ENCODE measurements around the gene KPNA1. TPM values are rescaled to one million over a fixed set of nuclear protein-coding genes. Genes with fewer than 3 reads are reported as not detected.
A peak's percentile ranks its signal among the peaks of the same experiment; 100 is the strongest.

KPNA1 gene
- total and polyA plus RNA-seq, 3 donors from 2014 or later, result 48.1 to 88.2 (median 64.0) TPM

DNA sequence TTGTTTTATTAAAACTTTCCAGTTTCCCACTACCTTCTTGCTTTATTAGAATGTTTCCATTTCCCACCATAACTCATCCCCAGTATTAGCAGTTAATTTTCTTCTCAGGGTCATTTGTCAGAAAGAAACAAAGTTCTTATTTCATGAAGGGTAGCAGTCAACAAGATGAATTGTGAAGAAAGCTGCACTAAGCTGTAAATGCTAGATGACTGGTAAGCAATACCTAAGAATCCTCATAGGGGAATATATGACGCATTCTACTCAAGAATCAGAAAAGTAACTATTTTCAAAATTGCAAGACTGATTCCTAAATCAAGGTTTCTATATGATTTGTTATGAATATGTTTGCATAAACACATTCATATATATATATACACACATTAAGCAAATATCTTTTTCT is 50.1 kb downstream of the KPNA1 start:
- TF ChIP-seq, protein P1, sequence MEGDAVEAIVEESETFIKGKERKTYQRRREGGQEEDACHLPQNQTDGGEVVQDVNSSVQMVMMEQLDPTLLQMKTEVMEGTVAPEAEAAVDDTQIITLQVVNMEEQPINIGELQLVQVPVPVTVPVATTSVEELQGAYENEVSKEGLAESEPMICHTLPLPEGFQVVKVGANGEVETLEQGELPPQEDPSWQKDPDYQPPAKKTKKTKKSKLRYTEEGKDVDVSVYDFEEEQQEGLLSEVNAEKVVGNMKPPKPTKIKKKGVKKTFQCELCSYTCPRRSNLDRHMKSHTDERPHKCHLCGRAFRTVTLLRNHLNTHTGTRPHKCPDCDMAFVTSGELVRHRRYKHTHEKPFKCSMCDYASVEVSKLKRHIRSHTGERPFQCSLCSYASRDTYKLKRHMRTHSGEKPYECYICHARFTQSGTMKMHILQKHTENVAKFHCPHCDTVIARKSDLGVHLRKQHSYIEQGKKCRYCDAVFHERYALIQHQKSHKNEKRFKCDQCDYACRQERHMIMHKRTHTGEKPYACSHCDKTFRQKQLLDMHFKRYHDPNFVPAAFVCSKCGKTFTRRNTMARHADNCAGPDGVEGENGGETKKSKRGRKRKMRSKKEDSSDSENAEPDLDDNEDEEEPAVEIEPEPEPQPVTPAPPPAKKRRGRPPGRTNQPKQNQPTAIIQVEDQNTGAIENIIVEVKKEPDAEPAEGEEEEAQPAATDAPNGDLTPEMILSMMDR (IDR thresholded peaks at IDR 0.05), result no peak
- TF ChIP-seq POLR2A (IDR thresholded peaks at IDR 0.05), result no peak
- peaks cover 6% of the 10 kb centered on the region for H3K4me1 ChIP-seq
- no peak overlapping the region for H3K4me3 ChIP-seq
- no peaks in the 10 kb centered on the region for H3K9me3 ChIP-seq
- H3K27ac ChIP-seq, result peak overlapping the region in 1 of 2 donors; percentile 22
- DNase-seq, result no peak
- no peaks in the 10 kb centered on the region for H3K36me3 ChIP-seq (ENCODE audit: low read depth, missing control alignments)
- intact Hi-C loops (cut with DNase I; ENCODE audit: low total_unique reads), result no loop called here
- WGBS, 2 donors, result 68 to 70% methylated on average over 1 of the region's 1 CpG
- H3K27me3 ChIP-seq, result no peaks in the 10 kb centered on the region

DNA sequence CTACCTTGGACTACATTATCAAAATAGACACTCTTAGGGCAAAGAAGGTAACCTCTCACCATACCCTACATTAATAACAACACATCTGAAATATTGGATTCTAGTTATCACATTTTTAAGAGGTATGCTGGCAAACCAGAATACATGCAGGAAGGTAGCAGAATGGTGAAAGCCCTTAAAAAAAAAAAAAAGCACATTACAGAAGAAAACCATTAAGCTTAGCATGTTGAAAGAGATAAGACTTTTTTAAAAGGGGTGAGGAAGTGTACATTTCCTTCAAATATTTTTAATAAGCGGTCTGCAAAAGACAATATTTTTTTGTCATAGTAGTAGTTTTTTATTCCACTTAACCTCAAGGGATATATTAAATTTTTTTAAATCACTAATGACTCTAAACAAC is 52.3 kb downstream of the KPNA1 start:
- H3K36me3 ChIP-seq (ENCODE audit: low read depth, missing control alignments), result no peaks in the 10 kb centered on the region
- no peak overlapping the region for H3K27ac ChIP-seq
- intact Hi-C loops (cut with DNase I; ENCODE audit: low total_unique reads), result no loop called here
- no peaks in the 10 kb centered on the region for H3K27me3 ChIP-seq
- 92 to 100% methylated on average over 1 of the region's 1 CpG for WGBS, 2 donors
- H3K4me3 ChIP-seq, result no peak overlapping the region
- no peaks in the 10 kb centered on the region for H3K9me3 ChIP-seq
- DNase-seq, result no peak
- peaks cover 6% of the 10 kb centered on the region for H3K4me1 ChIP-seq
- TF ChIP-seq POLR2A (IDR thresholded peaks at IDR 0.05), result no peak
- TF ChIP-seq, protein P1 (IDR thresholded peaks at IDR 0.05), result no peak

DNA sequence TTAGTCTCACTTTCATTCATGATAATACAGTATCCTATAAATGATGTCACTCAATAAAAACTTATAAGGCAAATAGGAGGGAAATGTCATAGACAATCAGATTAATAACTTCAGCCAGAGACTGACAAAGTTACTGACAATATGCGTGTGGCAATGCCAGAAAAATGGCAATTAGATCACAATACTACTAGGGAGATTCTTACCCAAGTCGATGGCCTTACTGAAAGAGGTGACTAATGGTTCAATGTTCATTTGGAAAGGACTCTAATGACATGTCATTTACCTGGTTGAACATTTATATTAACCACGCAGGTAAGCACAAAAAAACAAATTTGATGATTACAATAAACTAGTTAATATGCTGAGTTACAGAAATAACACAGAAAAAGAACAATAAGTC is 52.9 kb downstream of the KPNA1 start:
- Histone ChIP-seq H3K4me3 (no peak overlapping the region), H3K36me3 (ENCODE audit: low read depth, missing control alignments) (no peaks in the 10 kb centered on the region), H3K9me3 (no peaks in the 10 kb centered on the region), H3K4me1 (peaks cover 6% of the 10 kb centered on the region), H3K27ac (no peak overlapping the region), H3K27me3 (no peaks in the 10 kb centered on the region)
- intact Hi-C loops (cut with DNase I; ENCODE audit: low total_unique reads), result no loop called here
- TF ChIP-seq POLR2A (IDR thresholded peaks at IDR 0.05), result no peak
- TF ChIP-seq, protein P1 (IDR thresholded peaks at IDR 0.05), result no peak
- no peak for DNase-seq
- WGBS, 2 donors, result 93 to 98% methylated on average over 3 of the region's 3 CpGs

DNA sequence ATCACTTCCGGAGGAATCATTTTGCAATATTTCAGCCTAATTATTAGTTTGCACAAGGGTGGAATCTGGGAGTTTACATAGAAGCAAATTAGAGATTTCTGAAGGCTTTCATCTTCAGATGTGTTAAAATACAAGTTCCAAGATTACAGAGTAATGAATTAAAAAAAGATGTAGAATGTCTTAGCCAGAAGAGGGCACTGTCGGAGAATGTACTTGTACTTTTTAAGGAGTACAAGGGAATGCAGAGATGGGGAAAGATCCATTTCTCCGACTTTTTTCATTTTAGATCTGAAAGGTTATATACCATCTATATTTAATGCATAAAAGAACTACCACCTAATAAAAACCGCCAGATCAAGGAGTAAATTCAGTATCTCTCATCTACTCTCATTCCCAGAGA is 55.7 kb downstream of the KPNA1 start:
- Histone ChIP-seq H3K27ac (no peak overlapping the region), H3K4me1 (peaks cover under 1% of the 10 kb centered on the region), H3K36me3 (ENCODE audit: low read depth, missing control alignments) (no peaks in the 10 kb centered on the region), H3K9me3 (no peaks in the 10 kb centered on the region), H3K4me3 (no peak overlapping the region), H3K27me3 (no peaks in the 10 kb centered on the region)
- intact Hi-C loops (cut with DNase I; ENCODE audit: low total_unique reads), result no loop called here
- TF ChIP-seq, protein P1 (IDR thresholded peaks at IDR 0.05), result peak; percentile 16 to 49 (median 18)
- no peak for TF ChIP-seq POLR2A (IDR thresholded peaks at IDR 0.05)
- 50 to 63% methylated on average over 4 of the region's 4 CpGs for WGBS, 2 donors
- DNase-seq, result no peak

DNA sequence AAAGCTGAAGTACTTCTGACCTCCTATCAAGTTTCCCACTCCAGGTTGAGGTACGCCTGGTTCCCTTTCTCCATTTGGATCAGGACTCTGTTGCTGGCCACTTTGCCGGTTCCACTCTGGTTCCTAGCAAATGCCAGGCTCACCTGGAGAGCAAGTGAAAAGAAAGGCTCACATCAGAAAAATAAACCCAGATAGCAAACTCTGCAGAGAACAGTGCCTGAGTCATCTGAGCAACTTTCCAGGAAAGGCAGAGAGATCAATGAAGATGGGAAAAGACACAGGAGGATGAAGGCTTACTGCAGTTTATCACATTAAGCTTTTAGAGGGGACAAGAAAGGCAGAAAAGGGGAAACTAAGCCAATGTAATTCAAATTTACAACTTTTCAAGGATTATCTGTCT is 57.0 kb downstream of the KPNA1 start:
- TF ChIP-seq, protein P1 (IDR thresholded peaks at IDR 0.05), result no peak
- no peak for TF ChIP-seq POLR2A (IDR thresholded peaks at IDR 0.05)
- no peaks in the 10 kb centered on the region for H3K27me3 ChIP-seq
- intact Hi-C loops (cut with DNase I; ENCODE audit: low total_unique reads), result no loop called here
- no peak overlapping the region for H3K4me3 ChIP-seq
- no peaks in the 10 kb centered on the region for H3K4me1 ChIP-seq
- no peaks in the 10 kb centered on the region for H3K36me3 ChIP-seq (ENCODE audit: low read depth, missing control alignments)
- DNase-seq, result no peak
- no peaks in the 10 kb centered on the region for H3K9me3 ChIP-seq
- no peak overlapping the region for H3K27ac ChIP-seq
- WGBS, 2 donors, result 91 to 95% methylated on average over 2 of the region's 2 CpGs
